SK-N-MC (cell line): Measurements from ENCODE around the gene TIAL1.

Source experiments
- EZH2 ChIP-seq: fragments of 200-600 bp; sonication (generic); IDR thresholded peaks from one replicate; pipeline ENCODE4 v1.6.1; 2017; ENCODE audit warnings: antibody characterized with exemption
- FOXP2 ChIP-seq: optimal IDR thresholded peaks from 2 replicates; pipeline ENCODE3; 2011; ENCODE audit warnings: mild to moderate bottlenecking, moderate library complexity; ENCODE audit not compliant: insufficient read depth; ENCODE audit errors: extremely low read length, control extremely low read depth
- POLR2AphosphoS5 ChIP-seq: IDR thresholded peaks from 2 replicates; pipeline ENCODE4 v1.6.1; 2012; ENCODE audit warnings: mild to moderate bottlenecking, low read depth, low read length, borderline replicate concordance

- no peak for TF ChIP-seq EZH2
- TF ChIP-seq POLR2AphosphoS5, result no peak
- no peak for TF ChIP-seq FOXP2
Observed at GRCh38 chr10:119642556-119643111, 45.9 kb upstream of the TIAL1 start.
